PFSK-1 (cell line): Measurements from ENCODE around the gene SMC5. TPM values are rescaled to one million over a fixed set of nuclear protein-coding genes. Genes with fewer than 3 reads are reported as not detected.

Source experiments
- FOXP2 ChIP-seq: optimal IDR thresholded peaks from 2 replicates; pipeline ENCODE3; 2011; ENCODE audit warnings: borderline replicate concordance, control low read depth, inconsistent platforms; ENCODE audit not compliant: insufficient read depth; ENCODE audit errors: extremely low read length, extremely low read depth
- POLR2AphosphoS5 ChIP-seq: IDR thresholded peaks from 2 replicates; pipeline ENCODE4 v1.6.1; 2012; ENCODE audit warnings: low read depth, mild to moderate bottlenecking, control low read depth, low read length, moderate library complexity
- SIN3A ChIP-seq: IDR thresholded peaks from 2 replicates; pipeline ENCODE4 v1.6.1; 2012; ENCODE audit warnings: mild to moderate bottlenecking, low read length, moderate library complexity, borderline replicate concordance; ENCODE audit not compliant: insufficient read depth
- TAF1 ChIP-seq: IDR thresholded peaks from 2 replicates; pipeline ENCODE4 v1.6.1; 2012; ENCODE audit warnings: low read length, control low read depth, borderline replicate concordance; ENCODE audit not compliant: insufficient read depth
- polyA plus RNA-seq: library from polyadenylated mRNA; unstranded; fragments of >200 nt; gene quantifications from one replicate; pipeline ENCODE4 v1.2.1, GENCODE V29; 2012; ENCODE audit warnings: low read depth, missing spikeins; ENCODE audit not compliant: insufficient read length
- TF ChIP-seq, protein P1 (sequence below), 2 experiments: IDR thresholded peaks; 2 replicates each; pipeline versions ENCODE4 v1.6.1 to v1.8.0; 2011 to 2012; ENCODE audit warnings: low read depth in 2 of 2, low read length in 2 of 2, control low read depth in 1 of 2, inconsistent platforms in 1 of 2, mild to moderate bottlenecking in 1 of 2, moderate library complexity in 1 of 2; ENCODE audit not compliant: insufficient read depth in 1 of 2

SMC5 gene
- 4.5 TPM for polyA plus RNA-seq

DNA sequence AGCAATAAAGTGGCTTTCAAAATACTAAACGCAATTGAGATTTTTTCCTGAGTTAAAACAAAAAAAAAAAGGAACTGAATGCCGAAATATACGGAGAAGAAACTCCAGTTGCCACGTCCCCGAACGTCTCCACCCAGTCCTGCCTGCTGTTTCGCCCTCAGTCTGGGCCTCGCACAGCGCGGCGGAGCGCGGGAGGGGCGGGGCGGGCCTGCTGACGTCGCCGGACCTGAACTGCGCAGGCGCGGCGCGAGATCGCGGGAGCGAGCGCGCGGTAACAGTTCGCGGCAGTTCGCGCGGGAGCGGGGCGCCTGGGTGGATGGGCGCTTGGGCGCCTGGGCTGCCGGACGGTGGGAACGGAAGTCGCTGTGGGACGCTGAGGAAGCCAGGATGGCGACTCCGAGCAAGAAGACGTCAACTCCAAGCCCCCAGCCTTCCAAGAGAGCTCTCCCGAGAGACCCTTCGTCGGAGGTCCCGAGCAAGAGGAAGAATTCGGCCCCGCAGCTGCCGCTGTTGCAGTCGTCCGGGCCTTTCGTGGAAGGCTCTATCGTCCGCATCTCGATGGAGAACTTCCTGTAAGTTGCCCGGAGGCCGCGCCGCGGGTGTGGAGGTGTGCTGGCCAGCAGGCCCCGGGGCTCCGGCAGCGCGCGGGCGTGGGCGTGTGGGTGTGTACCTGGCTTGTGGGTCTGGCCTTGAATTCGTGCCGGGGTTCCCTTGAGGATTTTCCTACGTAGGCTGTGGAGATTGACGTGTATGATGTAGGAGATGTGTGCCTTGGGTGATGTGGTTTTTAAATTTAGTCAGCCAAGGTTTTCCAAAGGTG, at the start of gene SMC5:
Gene SMC5, plus strand, starts transcription at position 287 of the 820 bp plus-strand sequence. Its CDS starts 101 bp downstream, at position 388.
- TF ChIP-seq, protein P1, sequence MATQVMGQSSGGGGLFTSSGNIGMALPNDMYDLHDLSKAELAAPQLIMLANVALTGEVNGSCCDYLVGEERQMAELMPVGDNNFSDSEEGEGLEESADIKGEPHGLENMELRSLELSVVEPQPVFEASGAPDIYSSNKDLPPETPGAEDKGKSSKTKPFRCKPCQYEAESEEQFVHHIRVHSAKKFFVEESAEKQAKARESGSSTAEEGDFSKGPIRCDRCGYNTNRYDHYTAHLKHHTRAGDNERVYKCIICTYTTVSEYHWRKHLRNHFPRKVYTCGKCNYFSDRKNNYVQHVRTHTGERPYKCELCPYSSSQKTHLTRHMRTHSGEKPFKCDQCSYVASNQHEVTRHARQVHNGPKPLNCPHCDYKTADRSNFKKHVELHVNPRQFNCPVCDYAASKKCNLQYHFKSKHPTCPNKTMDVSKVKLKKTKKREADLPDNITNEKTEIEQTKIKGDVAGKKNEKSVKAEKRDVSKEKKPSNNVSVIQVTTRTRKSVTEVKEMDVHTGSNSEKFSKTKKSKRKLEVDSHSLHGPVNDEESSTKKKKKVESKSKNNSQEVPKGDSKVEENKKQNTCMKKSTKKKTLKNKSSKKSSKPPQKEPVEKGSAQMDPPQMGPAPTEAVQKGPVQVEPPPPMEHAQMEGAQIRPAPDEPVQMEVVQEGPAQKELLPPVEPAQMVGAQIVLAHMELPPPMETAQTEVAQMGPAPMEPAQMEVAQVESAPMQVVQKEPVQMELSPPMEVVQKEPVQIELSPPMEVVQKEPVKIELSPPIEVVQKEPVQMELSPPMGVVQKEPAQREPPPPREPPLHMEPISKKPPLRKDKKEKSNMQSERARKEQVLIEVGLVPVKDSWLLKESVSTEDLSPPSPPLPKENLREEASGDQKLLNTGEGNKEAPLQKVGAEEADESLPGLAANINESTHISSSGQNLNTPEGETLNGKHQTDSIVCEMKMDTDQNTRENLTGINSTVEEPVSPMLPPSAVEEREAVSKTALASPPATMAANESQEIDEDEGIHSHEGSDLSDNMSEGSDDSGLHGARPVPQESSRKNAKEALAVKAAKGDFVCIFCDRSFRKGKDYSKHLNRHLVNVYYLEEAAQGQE (IDR thresholded peaks at IDR 0.05; ENCODE audit: insufficient read depth in 1 of 2, low read depth in 2 of 2, low read length in 2 of 2), result no peak
- TF ChIP-seq SIN3A, result peak; percentile 25; the same call in 1 of the 2 replicates
- peak; percentile 90 for TF ChIP-seq POLR2AphosphoS5
- TF ChIP-seq FOXP2, result peak; percentile 80
- peak; percentile 84; the same call in 1 of the 2 replicates for TF ChIP-seq TAF1

DNA sequence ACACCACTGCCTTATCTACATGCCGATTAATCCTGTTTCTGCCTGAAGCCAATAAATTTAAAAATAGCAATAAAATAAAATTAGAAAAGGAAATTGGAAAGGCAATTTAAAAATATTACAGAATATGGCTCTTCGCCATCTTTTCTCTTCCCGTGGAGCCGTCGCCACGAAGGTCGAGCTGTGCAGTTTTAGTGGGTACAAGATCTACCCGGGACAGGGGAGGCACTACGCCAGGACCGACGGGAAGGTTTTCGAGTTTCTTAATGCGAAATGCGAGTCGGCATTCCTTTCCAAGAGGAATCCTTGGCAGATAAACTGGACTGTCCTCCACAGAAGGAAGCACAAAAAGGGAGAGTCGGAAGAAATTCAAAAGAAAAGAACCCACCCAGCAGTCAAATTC, 41.7 kb upstream of the SMC5 start:
- TF ChIP-seq SIN3A (no peak), TAF1 (no peak), POLR2AphosphoS5 (no peak), FOXP2 (no peak)
- TF ChIP-seq, protein P1 (IDR thresholded peaks at IDR 0.05; ENCODE audit: insufficient read depth in 1 of 2, low read depth in 2 of 2, low read length in 2 of 2), result no peak

DNA sequence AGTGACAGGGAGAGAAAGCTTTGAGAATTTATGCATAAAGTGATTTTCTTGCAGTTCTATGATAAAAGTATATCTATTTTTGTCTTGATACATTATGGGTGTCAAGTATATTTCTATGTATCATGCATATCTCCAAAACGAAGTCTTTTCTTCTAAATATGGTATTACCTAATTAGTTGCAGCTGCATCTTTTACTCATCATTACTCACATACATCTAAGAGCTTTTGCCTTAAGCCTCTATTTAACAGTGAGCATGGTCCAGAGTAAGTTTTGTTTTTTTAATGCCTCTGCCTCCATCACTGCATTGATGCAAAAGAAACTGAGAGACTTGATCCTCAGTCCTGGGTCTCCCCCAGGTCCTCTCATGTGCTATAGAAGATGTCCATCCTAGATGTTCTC, 40.0 kb upstream of the SMC5 start:
- no peak for TF ChIP-seq FOXP2
- no peak for TF ChIP-seq POLR2AphosphoS5
- TF ChIP-seq, protein P1 (IDR thresholded peaks at IDR 0.05; ENCODE audit: insufficient read depth in 1 of 2, low read depth in 2 of 2, low read length in 2 of 2), result no peak
- TF ChIP-seq SIN3A, result no peak
- TF ChIP-seq TAF1, result no peak

DNA sequence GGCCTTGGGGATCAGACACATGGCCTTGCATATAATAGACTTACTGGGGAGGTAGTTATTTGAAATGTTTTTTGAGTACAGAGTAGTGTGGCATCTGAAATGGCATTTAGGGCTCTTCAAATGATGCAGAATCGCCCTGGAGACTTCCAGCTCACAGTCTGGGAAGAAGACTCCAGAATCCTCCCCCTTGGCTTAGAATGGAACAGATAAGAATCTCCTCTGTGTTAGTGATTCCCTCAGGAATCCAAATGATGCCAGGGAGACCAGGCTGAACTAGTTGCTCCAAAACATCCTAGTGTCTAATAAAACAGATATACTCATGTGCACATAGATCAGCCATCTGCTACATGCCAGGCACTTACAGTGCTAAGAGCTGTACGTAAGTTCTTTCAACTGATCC, 38.6 kb upstream of the SMC5 start:
- no peak for TF ChIP-seq TAF1
- TF ChIP-seq FOXP2, result no peak
- TF ChIP-seq, protein P1 (IDR thresholded peaks at IDR 0.05; ENCODE audit: insufficient read depth in 1 of 2, low read depth in 2 of 2, low read length in 2 of 2), result no peak
- TF ChIP-seq SIN3A, result no peak
- no peak for TF ChIP-seq POLR2AphosphoS5
